OCI-LY1 (cell line): Measurements from ENCODE around the gene SLCO4A1.

Experiments used
- H2AFZ ChIP-seq: fragments of 200-600 bp; sonication (generic), shearing (Covaris generic); 2 replicates; pipeline ENCODE4 v1.6.0; 2014; ENCODE audit warnings: antibody characterized with exemption, mild to moderate bottlenecking, low read length
- H3F3A ChIP-seq: fragments of 200-600 bp; sonication (generic), shearing (Covaris generic); 2 replicates; pipeline ENCODE4 v1.6.0; 2014; ENCODE audit warnings: mild to moderate bottlenecking, antibody characterized with exemption, low read length, moderate library complexity; ENCODE audit not compliant: insufficient read depth
- H3K27ac ChIP-seq: fragments of 200-600 bp; sonication (generic); 2 replicates; pipeline ENCODE4 v1.5.1; 2014; ENCODE audit warnings: low read length, mixed run types, mild to moderate bottlenecking, low read depth; ENCODE audit not compliant: poor library complexity, severe bottlenecking
- H3K27me3 ChIP-seq: fragments of 200-600 bp; sonication (generic); 2 replicates; pipeline ENCODE4 v1.6.0; 2014; ENCODE audit warnings: antibody characterized with exemption, mild to moderate bottlenecking, low read length, moderate library complexity; ENCODE audit not compliant: insufficient read depth
- H3K36me3 ChIP-seq: fragments of 200-600 bp; sonication (generic); 2 replicates; pipeline ENCODE4 v1.6.1; 2014; ENCODE audit warnings: mild to moderate bottlenecking, antibody characterized with exemption, low read length, moderate library complexity, mixed read lengths; ENCODE audit not compliant: insufficient read depth
- H3K4me1 ChIP-seq: fragments of 200-600 bp; sonication (generic); 2 replicates; pipeline ENCODE4 v1.5.1; 2014; ENCODE audit warnings: mild to moderate bottlenecking, low read length, moderate library complexity; ENCODE audit not compliant: insufficient read depth, severe bottlenecking
- H3K4me2 ChIP-seq: fragments of 200-600 bp; sonication (generic), shearing (Covaris generic); 2 replicates; pipeline ENCODE4 v1.6.1; 2014; ENCODE audit warnings: low read length
- H3K4me3 ChIP-seq: fragments of 200-600 bp; sonication (generic); 2 replicates; pipeline ENCODE4 v1.5.1; 2014; ENCODE audit warnings: low read length, low read depth, mild to moderate bottlenecking, mixed read lengths; ENCODE audit not compliant: poor library complexity, severe bottlenecking
- H3K79me2 ChIP-seq: fragments of 200-600 bp; shearing (Covaris generic); 2 replicates; pipeline ENCODE4 v1.6.1; 2016; ENCODE audit warnings: mixed run types, low read length, mixed read lengths; ENCODE audit not compliant: insufficient read depth
- H3K9ac ChIP-seq: fragments of 200-600 bp; sonication (generic), shearing (Covaris generic); 2 replicates; pipeline ENCODE4 v1.6.1; 2014; ENCODE audit warnings: mild to moderate bottlenecking, low read length, mixed read lengths
- H3K9me2 ChIP-seq: fragments of 200-600 bp; sonication (generic), shearing (Covaris generic); 2 replicates; pipeline ENCODE4 v1.6.1; 2014; ENCODE audit warnings: low read depth, mild to moderate bottlenecking, low read length, mixed read lengths
- H3K9me3 ChIP-seq: fragments of 200-600 bp; shearing (Covaris generic); 2 replicates; pipeline ENCODE4 v1.6.1; 2014; ENCODE audit warnings: low read length, mixed read lengths
- H4K20me1 ChIP-seq: fragments of 200-600 bp; sonication (generic), shearing (Covaris generic); 2 replicates; pipeline ENCODE4 v1.6.0; 2016; ENCODE audit warnings: mild to moderate bottlenecking, low read length; ENCODE audit not compliant: insufficient read depth
- EZH2 ChIP-seq: fragments of 200-600 bp; sonication (generic), shearing (Covaris generic); IDR thresholded peaks from 2 replicates; pipeline ENCODE4 v1.8.0; 2017; ENCODE audit warnings: borderline replicate concordance, mixed run types, mild to moderate bottlenecking, antibody characterized with exemption, low read length, moderate library complexity, mixed read lengths
- TF ChIP-seq, protein P1 (sequence below): fragments of 200-600 bp; sonication (generic), shearing (Covaris generic); IDR thresholded peaks from 2 replicates; pipeline ENCODE4 v1.5.1; 2017; ENCODE audit warnings: mild to moderate bottlenecking, antibody characterized with exemption, low read length, moderate library complexity, mixed read lengths

Gene SLCO4A1

DNA sequence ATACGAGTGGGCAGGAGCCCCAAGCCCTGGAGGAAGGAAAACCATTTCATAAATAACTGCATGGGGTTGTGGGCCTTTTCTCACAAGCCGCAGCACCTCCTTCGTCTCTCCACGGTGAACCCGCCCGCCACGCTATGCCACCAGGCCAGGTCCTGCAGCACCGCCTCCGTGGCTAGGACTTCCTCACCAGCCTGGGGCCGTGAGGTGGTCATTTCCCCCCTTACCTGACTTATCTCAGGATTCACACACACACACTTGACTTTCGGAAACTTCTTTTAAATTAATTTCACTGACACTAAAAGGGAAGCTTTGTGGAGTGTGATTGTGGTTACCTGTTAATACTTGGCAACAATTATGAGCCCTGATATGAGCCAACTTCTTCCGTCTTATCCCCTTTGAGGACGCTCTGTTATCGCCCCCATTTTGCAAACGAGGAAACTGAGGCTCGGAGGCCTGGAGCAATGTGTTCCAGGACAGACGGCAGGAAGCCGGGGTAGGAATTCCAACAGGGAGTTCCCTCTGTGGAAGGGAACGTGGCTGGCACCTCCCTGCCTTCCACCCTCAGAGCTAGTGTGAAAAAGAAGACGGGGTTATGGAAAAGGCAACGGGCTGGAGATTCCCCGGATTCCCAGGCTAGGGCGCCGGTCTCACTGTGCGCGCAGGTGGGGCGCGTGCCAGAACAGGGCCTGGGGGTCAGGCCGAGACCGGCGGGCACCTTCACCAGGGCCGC is 817 bp upstream of the SLCO4A1 start:
- no peak overlapping the region for H3K27ac ChIP-seq
- H3K4me1 ChIP-seq: peaks cover 6% of the 10 kb centered on the region
- no peak for TF ChIP-seq EZH2
- TF ChIP-seq, protein P1, sequence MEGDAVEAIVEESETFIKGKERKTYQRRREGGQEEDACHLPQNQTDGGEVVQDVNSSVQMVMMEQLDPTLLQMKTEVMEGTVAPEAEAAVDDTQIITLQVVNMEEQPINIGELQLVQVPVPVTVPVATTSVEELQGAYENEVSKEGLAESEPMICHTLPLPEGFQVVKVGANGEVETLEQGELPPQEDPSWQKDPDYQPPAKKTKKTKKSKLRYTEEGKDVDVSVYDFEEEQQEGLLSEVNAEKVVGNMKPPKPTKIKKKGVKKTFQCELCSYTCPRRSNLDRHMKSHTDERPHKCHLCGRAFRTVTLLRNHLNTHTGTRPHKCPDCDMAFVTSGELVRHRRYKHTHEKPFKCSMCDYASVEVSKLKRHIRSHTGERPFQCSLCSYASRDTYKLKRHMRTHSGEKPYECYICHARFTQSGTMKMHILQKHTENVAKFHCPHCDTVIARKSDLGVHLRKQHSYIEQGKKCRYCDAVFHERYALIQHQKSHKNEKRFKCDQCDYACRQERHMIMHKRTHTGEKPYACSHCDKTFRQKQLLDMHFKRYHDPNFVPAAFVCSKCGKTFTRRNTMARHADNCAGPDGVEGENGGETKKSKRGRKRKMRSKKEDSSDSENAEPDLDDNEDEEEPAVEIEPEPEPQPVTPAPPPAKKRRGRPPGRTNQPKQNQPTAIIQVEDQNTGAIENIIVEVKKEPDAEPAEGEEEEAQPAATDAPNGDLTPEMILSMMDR: no peak
- peak overlapping the region; percentile 55 for H3K4me2 ChIP-seq
- H3K9me3 ChIP-seq: no peaks in the 10 kb centered on the region
- no peaks in the 10 kb centered on the region for H4K20me1 ChIP-seq
- no peaks in the 10 kb centered on the region for H3K79me2 ChIP-seq
- H3K9ac ChIP-seq: peak overlapping the region; percentile 43; the same call in 1 of the 2 replicates
- no peaks in the 10 kb centered on the region for H3F3A ChIP-seq
- no peak overlapping the region for H2AFZ ChIP-seq
- H3K27me3 ChIP-seq: peaks cover 9% of the 10 kb centered on the region
- H3K36me3 ChIP-seq: no peaks in the 10 kb centered on the region
- H3K9me2 ChIP-seq: no peaks in the 10 kb centered on the region
- H3K4me3 ChIP-seq: peak overlapping the region; percentile 52

DNA sequence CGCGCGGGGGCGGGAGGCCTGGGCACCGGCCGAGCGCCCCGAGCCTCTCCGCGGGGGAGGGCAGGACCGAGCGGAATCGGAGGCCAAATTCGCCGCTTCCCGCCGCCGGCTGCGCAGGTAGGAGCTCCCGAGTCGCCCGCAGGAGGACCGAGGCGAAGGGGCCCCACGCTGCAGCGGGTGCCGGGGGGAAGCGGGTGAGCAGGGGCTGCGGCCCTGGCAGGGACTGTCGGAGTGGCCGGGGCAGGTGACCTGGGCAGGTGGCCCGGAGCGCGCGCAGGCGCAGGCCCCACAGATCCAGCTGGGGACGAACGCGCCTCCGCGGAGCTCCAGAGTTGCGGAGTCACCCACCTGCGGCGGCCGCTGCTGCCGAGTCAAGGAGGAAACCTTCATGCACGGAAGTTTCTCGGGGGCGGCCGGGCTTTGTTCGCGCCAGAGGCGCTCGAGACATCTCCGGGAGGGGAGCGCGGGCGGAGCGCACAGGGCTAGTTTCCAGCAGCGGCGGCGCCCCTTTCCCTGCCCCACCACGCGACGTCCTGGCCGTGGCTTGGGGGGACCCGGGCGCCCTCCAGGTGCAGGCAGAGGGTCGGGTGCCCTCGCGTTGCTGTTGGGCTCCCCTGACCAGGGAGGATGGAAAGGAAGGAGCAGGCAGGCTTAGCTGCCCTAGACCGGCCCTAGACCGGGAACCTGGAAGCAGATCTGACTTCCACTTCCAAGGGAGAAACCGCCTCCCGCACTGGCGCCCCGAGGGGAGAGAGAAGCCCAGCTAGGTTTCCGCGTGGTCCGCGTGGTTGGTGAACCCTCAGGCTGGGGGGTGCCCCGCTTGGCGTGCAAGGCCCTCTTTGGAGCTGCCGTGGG is 590 bp downstream of the SLCO4A1 start:
- Histone ChIP-seq H3K79me2 (no peaks in the 10 kb centered on the region), H3K27me3 (peaks cover 5% of the 10 kb centered on the region), H3K4me1 (peaks cover 6% of the 10 kb centered on the region), H3F3A (no peaks in the 10 kb centered on the region), H3K9ac (peak overlapping the region; percentile 19; the same call in 1 of the 2 replicates), H3K27ac (no peak overlapping the region), H3K4me3 (peak overlapping the region; percentile 52), H3K4me2 (peak overlapping the region; percentile 55), H3K36me3 (no peaks in the 10 kb centered on the region), H2AFZ (no peak overlapping the region), H4K20me1 (no peaks in the 10 kb centered on the region), H3K9me3 (no peaks in the 10 kb centered on the region), H3K9me2 (no peaks in the 10 kb centered on the region)
- TF ChIP-seq, protein P1: no peak
- no peak for TF ChIP-seq EZH2

- Histone ChIP-seq H3K4me1 (peaks cover 6% of the 10 kb centered on the region), H4K20me1 (no peaks in the 10 kb centered on the region), H3K27me3 (peaks cover 5% of the 10 kb centered on the region), H3K9me2 (no peaks in the 10 kb centered on the region), H3K9me3 (no peaks in the 10 kb centered on the region), H3F3A (no peaks in the 10 kb centered on the region), H3K36me3 (no peaks in the 10 kb centered on the region), H3K79me2 (no peaks in the 10 kb centered on the region), H3K4me2 (peak overlapping the region; percentile 55), H3K9ac (no peak overlapping the region), H2AFZ (no peak overlapping the region), H3K4me3 (no peak overlapping the region), H3K27ac (no peak overlapping the region)
- no peak for TF ChIP-seq EZH2
- TF ChIP-seq, protein P1: no peak
These were observed 1.3 kb downstream of the SLCO4A1 start for GRCh38 chr20:62643521-62644043.
